H1 (cell line): ENCODE measurements around the gene ESRRB. TPM values are rescaled to one million over a fixed set of nuclear protein-coding genes. Genes with fewer than 3 reads are reported as not detected.

Experiments used
- CTCF ChIA-PET: fragments of 300-600 bp; sonication (Branson Sonifier 250); formaldehyde crosslinking; loops from one replicate; lab custom pipeline; 2021; ENCODE audit not compliant: partially characterized antibody; lab: Charles Lee
- POLR2A ChIA-PET: fragments of 300-600 bp; sonication (Branson Sonifier 250); formaldehyde crosslinking; loops from one replicate; lab custom pipeline; 2021; ENCODE audit warnings: inconsistent platforms; ENCODE audit not compliant: partially characterized antibody; lab: Charles Lee
- DNase-seq, 2 experiments: peaks; one replicate each; pipeline versions ENCODE4 v3.0.0 to v3.0.0-alpha.2; 2010 to 2022; ENCODE audit warnings: low spot score in 2 of 2, low read depth in 1 of 2, mixed read lengths in 1 of 2
- FAIRE-seq: peaks from 2 replicates; lab custom pipeline; 2011; peaks lifted over from hg19 to GRCh38; lab: Jason Lieb, UNC
- H2AFZ ChIP-seq: 2 replicates; pipeline ENCODE4 v1.8.1; 2012; ENCODE audit warnings: low read length, inconsistent platforms
- H2AK5ac ChIP-seq: 2 replicates; pipeline ENCODE4 v1.6.1; 2013; ENCODE audit warnings: low read depth, low read length
- H2BK120ac ChIP-seq: replicated peaks from 2 replicates; pipeline ENCODE3; 2013; ENCODE audit warnings: low read depth, low read length, inconsistent platforms
- H2BK12ac ChIP-seq: 2 replicates; pipeline ENCODE4 v1.6.1; 2013; ENCODE audit warnings: low read depth, low read length
- H2BK15ac ChIP-seq: 2 replicates; pipeline ENCODE4 v1.6.1; 2013; ENCODE audit warnings: low read length
- H2BK20ac ChIP-seq: 2 replicates; pipeline ENCODE4 v1.6.1; 2013; ENCODE audit warnings: low read length
- H2BK5ac ChIP-seq: 2 replicates; pipeline ENCODE4 v1.6.1; 2013; ENCODE audit warnings: low read depth, low read length
- H3K14ac ChIP-seq: 2 replicates; pipeline ENCODE4 v1.6.1; 2013; ENCODE audit warnings: inconsistent platforms; ENCODE audit not compliant: insufficient read length
- H3K18ac ChIP-seq: 2 replicates; pipeline ENCODE4 v1.6.1; 2013; ENCODE audit warnings: low read length; ENCODE audit errors: extremely low read depth
- H3K23ac ChIP-seq: 2 replicates; pipeline ENCODE4 v1.6.1; 2013; ENCODE audit warnings: inconsistent platforms; ENCODE audit not compliant: insufficient read length
- H3K23me2 ChIP-seq: 2 replicates; pipeline ENCODE4 v1.6.1; 2013; ENCODE audit warnings: low read depth, low read length
- H3K27ac ChIP-seq: 2 replicates; pipeline ENCODE4 v1.6.1; 2011; ENCODE audit warnings: low read depth, low read length, inconsistent platforms
- H3K27me3 ChIP-seq, 4 experiments: replicated peaks in 1 of 4; 1 replicate in 1 of 4; 2 replicates in 3 of 4; pipeline versions ENCODE4 v1.6.1 to v1.8.1; 2011 to 2013; ENCODE audit warnings: low read length in 3 of 4, mild to moderate bottlenecking in 3 of 4, inconsistent platforms in 2 of 4, mixed read lengths in 2 of 4, moderate library complexity in 1 of 4; ENCODE audit not compliant: control insufficient read depth in 3 of 4, insufficient read depth in 3 of 4; ENCODE audit errors: extremely low read depth in 1 of 4
- H3K36me3 ChIP-seq, 4 experiments: 2 replicates each; pipeline versions ENCODE4 v1.6.1 to v1.8.1; 2011 to 2013; ENCODE audit warnings: mild to moderate bottlenecking in 4 of 4, low read length in 3 of 4, moderate library complexity in 2 of 4, control low read depth in 1 of 4, inconsistent platforms in 1 of 4; ENCODE audit not compliant: insufficient read depth in 4 of 4, control insufficient read depth in 2 of 4
- H3K4ac ChIP-seq: replicated peaks from 2 replicates; pipeline ENCODE3; 2013; ENCODE audit warnings: low read length, low read depth, mixed read lengths, inconsistent platforms; ENCODE audit not compliant: insufficient read length
- H3K4me1 ChIP-seq, 4 experiments: replicated peaks in 1 of 4; 1 replicate in 1 of 4; 2 replicates in 3 of 4; pipeline versions ENCODE4 v1.6.1 to v1.8.1; 2011 to 2013; ENCODE audit warnings: low read length in 3 of 4, inconsistent platforms in 2 of 4, mixed read lengths in 1 of 4; ENCODE audit not compliant: insufficient read depth in 4 of 4, control insufficient read depth in 3 of 4
- H3K4me2 ChIP-seq, 2 experiments: 2 replicates each; pipeline versions ENCODE4 v1.6.1 to v1.8.1; 2011 to 2013; ENCODE audit warnings: low read depth in 2 of 2, low read length in 2 of 2, control low read depth in 1 of 2, inconsistent platforms in 1 of 2, mild to moderate bottlenecking in 1 of 2; ENCODE audit not compliant: insufficient read depth in 1 of 2
- H3K4me3 ChIP-seq, 4 experiments: fragments of 200-600, 300-600 bp in 1 of 4; sonication (generic), shearing (Covaris generic), sonication (Bioruptor Twin) in 1 of 4; 2 replicates each; pipeline versions ENCODE4 v1.5.1 to v1.8.1; 2011 to 2016; ENCODE audit warnings: low read length in 4 of 4, low read depth in 3 of 4, control low read depth in 2 of 4, inconsistent platforms in 2 of 4, mild to moderate bottlenecking in 2 of 4, mixed read lengths in 1 of 4, moderate library complexity in 1 of 4; ENCODE audit not compliant: insufficient read depth in 2 of 4; ENCODE audit errors: extremely low read depth in 1 of 4
- H3K56ac ChIP-seq: replicated peaks from 2 replicates; pipeline ENCODE3; 2013; ENCODE audit warnings: low read depth, mild to moderate bottlenecking, mixed read lengths, low read length, inconsistent platforms; ENCODE audit not compliant: insufficient read length
- H3K79me1 ChIP-seq: 2 replicates; pipeline ENCODE4 v1.6.1; 2013; ENCODE audit warnings: low read depth, low read length, control low read depth
- H3K79me2 ChIP-seq, 2 experiments: 2 replicates each; pipeline versions ENCODE4 v1.6.1 to v1.8.1; 2012 to 2013; ENCODE audit warnings: low read length in 2 of 2, mild to moderate bottlenecking in 2 of 2, inconsistent platforms in 1 of 2; ENCODE audit not compliant: insufficient read depth in 2 of 2, control insufficient read depth in 1 of 2
- H3K9ac ChIP-seq, 4 experiments: replicated peaks in 1 of 4; 1 replicate in 1 of 4; 2 replicates in 3 of 4; pipeline versions ENCODE4 v1.6.1 to v1.8.1; 2011 to 2013; ENCODE audit warnings: low read depth in 3 of 4, low read length in 3 of 4, control low read depth in 2 of 4, mild to moderate bottlenecking in 2 of 4, moderate library complexity in 2 of 4, inconsistent platforms in 1 of 4; ENCODE audit errors: extremely low read depth in 1 of 4
- H3K9me3 ChIP-seq, 2 experiments: 2 replicates each; pipeline versions ENCODE4 v1.6.1 to v1.8.1; 2012 to 2013; ENCODE audit warnings: mild to moderate bottlenecking in 2 of 2, moderate library complexity in 2 of 2, control low read depth in 1 of 2, inconsistent platforms in 1 of 2, low read depth in 1 of 2, low read length in 1 of 2, mixed read lengths in 1 of 2; ENCODE audit not compliant: insufficient read depth in 2 of 2
- H4K20me1 ChIP-seq, 2 experiments: replicated peaks in 1 of 2; 2 replicates each; pipeline versions ENCODE3 to v1.8.1; 2011 to 2013; ENCODE audit warnings: inconsistent platforms in 2 of 2, low read length in 2 of 2, mild to moderate bottlenecking in 1 of 2; ENCODE audit not compliant: insufficient read depth in 2 of 2, control insufficient read depth in 1 of 2
- H4K5ac ChIP-seq: 2 replicates; pipeline ENCODE4 v1.6.1; 2013; ENCODE audit warnings: low read length, low read depth, mixed read lengths, inconsistent platforms; ENCODE audit not compliant: insufficient read length
- H4K8ac ChIP-seq: 2 replicates; pipeline ENCODE4 v1.8.0; 2013; ENCODE audit warnings: mild to moderate bottlenecking, moderate library complexity, low read length, inconsistent platforms; ENCODE audit not compliant: insufficient read depth; ENCODE audit errors: extremely low read depth
- H4K91ac ChIP-seq: replicated peaks from 2 replicates; pipeline ENCODE3; 2013; ENCODE audit warnings: low read length, mixed read lengths, inconsistent platforms; ENCODE audit not compliant: insufficient read length
- CBX5 ChIP-seq: fragments of 300-800, 300-1000 bp; sonication (generic); IDR thresholded peaks from 2 replicates; pipeline ENCODE4 v1.7.1; 2016; ENCODE audit warnings: antibody characterized with exemption, low read length, low read depth
- CBX8 ChIP-seq: fragments of 300-800, 300-1000 bp; sonication (generic); IDR thresholded peaks from 2 replicates; pipeline ENCODE4 v1.7.1; 2016; ENCODE audit warnings: low read depth, low read length, borderline replicate concordance
- CHD2 ChIP-seq: IDR thresholded peaks from 2 replicates; pipeline ENCODE4 v1.6.1; 2012; ENCODE audit warnings: low read length, improper control_type of control experiment
- MAFK ChIP-seq: IDR thresholded peaks from 2 replicates; pipeline ENCODE4 v1.6.1; 2012; ENCODE audit warnings: low read depth, mild to moderate bottlenecking, improper control_type of control experiment, low read length
- RNF2 ChIP-seq: fragments of 200-900, 300-1000 bp; sonication (generic); IDR thresholded peaks from 2 replicates; pipeline ENCODE4 v1.7.1; 2016; ENCODE audit warnings: borderline replicate concordance, low read depth, mild to moderate bottlenecking, antibody characterized with exemption, low read length; ENCODE audit not compliant: poor library complexity, severe bottlenecking; ENCODE audit errors: missing control alignments
- YY1 ChIP-seq: IDR thresholded peaks from 2 replicates; pipeline ENCODE4 v1.6.1; 2011; ENCODE audit warnings: low read depth, mild to moderate bottlenecking, low read length
- WGBS, 2 experiments: shearing (Covaris generic) in 1 of 2; methylation state at CpG; one replicate each; pipeline versions ENCODE4 v1.1.6 to v1.1.7; 2013 to 2015; ENCODE audit warnings: low lambda C conversion rate in 2 of 2, mixed read lengths in 2 of 2, inconsistent platforms in 1 of 2, low coverage in 1 of 2, missing lambda C conversion rate in 1 of 2; ENCODE audit not compliant: insufficient replicate concordance in 2 of 2, insufficient coverage in 1 of 2, insufficient read length in 1 of 2; ENCODE audit errors: extremely low coverage in 1 of 2, missing lambda C conversion rate in 1 of 2; 5-methylcytosine and 5-hydroxymethylcytosine counted together
- polyA plus RNA-seq, 7 experiments: library from polyadenylated mRNA; depleted of rRNA in 3 of 7; stranded (reverse) in 5 of 7; unstranded in 2 of 7; fragments of >200 nt in 5 of 7; fragments of 200-250 nt in 2 of 7; gene quantifications; 1 replicate in 5 of 7; 2 replicates in 1 of 7; 4 replicates in 1 of 7; pipeline versions ENCODE4 v1.2.1 to v1.2.3, GENCODE V29; 2011 to 2013; ENCODE audit warnings: missing spikeins in 2 of 7, mixed read lengths in 2 of 7
- total RNA-seq: library from RNA; stranded (reverse); fragmentation: NEBNext Ultra II Directional; extraction: Animal tissue kit (Norgen Biotek cat#: 25700); gene quantifications from 2 replicates; pipeline ENCODE4 v1.2.1, GENCODE V29; 2021

The ESRRB gene
- total and polyA plus RNA-seq, 2 of the 8 experiments (the other 6 are each of a cell fraction or from before 2014, with no cell fraction given) = 0.29 to 0.45 TPM

- Histone ChIP-seq H3K56ac (no peak overlapping the region), H3K23ac (no peak overlapping the region), H3K4me2 (no peak overlapping the region), H2BK5ac (no peak overlapping the region), H3K23me2 (no peaks in the 10 kb centered on the region), H2BK12ac (0 out of 2 replicates have a peak overlapping the region, but pooled peaks have one; percentile 17), H3K4ac (no peak overlapping the region), H4K91ac (no peak overlapping the region), H2BK120ac (no peak overlapping the region), H3K79me1 (no peaks in the 10 kb centered on the region), H3K4me1 (peaks cover 0 to 4% (median 3%) of the 10 kb centered on the region in 4 experiments; a peak in 3 of 7 replicates), H3K9me3 (no peaks in the 10 kb centered on the region), H3K36me3 (no peaks in the 10 kb centered on the region), H2BK15ac (no peak overlapping the region), H2AK5ac (no peak overlapping the region), H3K27ac (no peak overlapping the region), H3K9ac (no peak overlapping the region), H3K18ac (no peak overlapping the region), H4K8ac (no peak overlapping the region), H3K27me3 (no peaks in the 10 kb centered on the region), H4K5ac (no peak overlapping the region), H3K14ac (no peak overlapping the region), H2BK20ac (no peak overlapping the region), H2AFZ (no peak overlapping the region; the same call in 1 of the 2 replicates), H4K20me1 (no peaks in the 10 kb centered on the region), H3K79me2 (no peaks in the 10 kb centered on the region), H3K4me3 (no peak overlapping the region)
- CTCF ChIA-PET = interaction anchor here (0.7 to 11.2 kb wide), 12 partner anchors 10 to 82 kb away, joined by 3 to 87 read pairs (median 4); no protein-coding TSS in a partner anchor
- 87% methylated on average over 4 of the region's 4 CpGs; no CpG with 5 or more reads in 1 of the 2 experiments for WGBS, 2 experiments
- DNase-seq (no peak), FAIRE-seq (no peak)
- POLR2A ChIA-PET = no interaction called here
- TF ChIP-seq MAFK = no peak
- no peak for TF ChIP-seq RNF2
- TF ChIP-seq YY1 = no peak
- TF ChIP-seq CBX8 = no peak
- no peak for TF ChIP-seq CBX5
- no peak for TF ChIP-seq CHD2
These were observed 112.6 kb downstream of the ESRRB start for GRCh38 chr14:76488551-76488950.
